Measurements from ENCODE around the gene FBXO48.
"Not testable (repeated sequence)": the region's sequence is repeated elsewhere in the genome, so short reads cannot be mapped to it uniquely, and the experiment has no call there.

The FBXO48 gene

DNA sequence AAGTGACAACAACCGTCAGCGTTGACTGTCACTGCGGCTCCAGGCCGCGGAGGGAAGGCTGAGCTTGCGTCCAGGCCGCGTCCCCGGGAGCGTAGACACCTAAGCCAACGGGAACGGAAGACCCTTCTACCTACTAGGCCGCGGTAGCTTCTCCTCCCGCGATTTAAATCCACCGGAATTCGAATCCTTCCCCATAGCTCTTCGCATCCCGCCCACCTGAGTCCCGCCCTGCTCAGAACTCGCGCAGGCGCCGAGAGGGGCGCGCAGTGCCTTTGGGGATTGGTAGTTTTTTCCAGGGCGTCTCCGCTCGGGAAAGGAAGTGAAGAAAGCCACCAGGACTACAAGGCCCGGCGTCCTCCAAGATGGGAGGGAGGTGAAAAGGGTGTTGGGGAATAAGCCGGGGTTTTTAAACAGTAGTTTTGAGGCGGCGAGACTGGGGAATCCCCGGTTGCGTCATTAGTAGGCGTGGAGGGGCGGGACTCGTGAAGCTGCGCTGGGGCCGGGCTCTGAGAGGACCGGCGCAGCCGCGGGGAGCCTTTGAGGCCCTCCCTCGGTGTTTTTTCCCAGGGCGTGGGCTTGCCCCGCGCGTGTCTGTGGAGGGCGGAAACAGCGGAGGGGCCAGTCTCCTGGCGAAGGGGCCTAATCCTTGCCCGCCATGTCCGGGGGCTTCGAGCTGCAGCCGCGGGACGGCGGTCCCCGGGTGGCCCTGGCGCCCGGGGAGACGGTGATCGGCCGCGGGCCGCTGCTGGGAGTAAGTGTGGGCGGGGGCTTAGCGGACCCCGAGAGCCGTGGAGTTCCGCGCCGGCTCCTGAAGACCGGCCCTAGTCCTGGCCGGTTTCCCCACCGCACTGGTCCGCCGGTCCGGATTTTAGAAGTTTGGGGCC, at the start of gene FBXO48, which contains the start of gene APLF:
Gene FBXO48 (minus strand): TSS at position 218 of the 884 bp plus-strand sequence. CDS start 2,149 bp downstream, outside the sequence.
Gene APLF (plus strand): TSS at position 509 of the 884 bp plus-strand sequence. CDS start 147 bp downstream, at position 656.
- DNase-seq, result peak; percentile 92

- DNase-seq, result no peak
Measured at GRCh38 chr2:68516051-68516955, 49.2 kb upstream of the FBXO48 start.

- no peak for DNase-seq
Measured at GRCh38 chr2:68514316-68514929, 47.3 kb upstream of the FBXO48 start.

DNA sequence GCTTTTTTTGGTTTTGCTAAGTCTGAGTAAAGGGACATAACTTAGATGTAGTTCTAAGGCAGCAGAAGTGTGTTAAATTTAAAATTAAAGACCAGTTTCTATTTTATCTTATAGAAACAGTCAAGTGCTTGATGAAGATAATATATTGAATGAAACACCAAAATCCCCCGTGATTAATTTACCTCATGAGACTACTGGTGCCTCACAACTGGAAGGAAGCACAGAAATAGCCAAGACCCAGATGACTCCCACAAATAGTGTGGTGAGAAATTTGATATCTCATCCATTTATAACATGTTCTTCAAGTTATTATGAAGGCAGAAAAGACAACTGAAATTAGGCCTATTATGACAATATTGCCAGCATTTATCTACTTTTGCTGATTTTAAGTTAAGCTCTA, 45.9 kb upstream of the FBXO48 start:
- DNase-seq, result no peak

GRCh38 chr2:68512326-68512725, 45.2 kb upstream of the FBXO48 start:
- DNase-seq, result no peak

DNA sequence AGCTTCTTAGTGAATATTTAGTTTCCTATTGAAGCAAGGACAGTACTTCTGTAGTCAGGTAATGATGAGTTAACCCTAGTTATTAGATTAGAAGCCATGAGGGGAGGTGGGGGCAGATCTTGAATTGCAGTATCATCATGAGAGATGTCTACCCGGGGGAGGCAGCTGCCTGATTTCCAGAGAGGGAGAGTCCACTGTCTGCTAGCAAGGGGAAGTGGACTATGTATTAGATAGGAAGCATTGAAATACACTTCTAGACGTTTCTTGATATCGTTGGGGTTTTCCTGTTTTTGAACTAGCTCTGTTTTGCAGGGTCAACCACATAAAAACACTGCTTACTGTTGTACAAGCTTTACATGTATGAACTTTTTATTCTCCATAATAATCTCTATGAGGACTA, 39.1 kb upstream of the FBXO48 start:
- DNase-seq, result no peak

- no peak for DNase-seq
Measured at GRCh38 chr2:68505603-68506159, 38.6 kb upstream of the FBXO48 start.

DNA sequence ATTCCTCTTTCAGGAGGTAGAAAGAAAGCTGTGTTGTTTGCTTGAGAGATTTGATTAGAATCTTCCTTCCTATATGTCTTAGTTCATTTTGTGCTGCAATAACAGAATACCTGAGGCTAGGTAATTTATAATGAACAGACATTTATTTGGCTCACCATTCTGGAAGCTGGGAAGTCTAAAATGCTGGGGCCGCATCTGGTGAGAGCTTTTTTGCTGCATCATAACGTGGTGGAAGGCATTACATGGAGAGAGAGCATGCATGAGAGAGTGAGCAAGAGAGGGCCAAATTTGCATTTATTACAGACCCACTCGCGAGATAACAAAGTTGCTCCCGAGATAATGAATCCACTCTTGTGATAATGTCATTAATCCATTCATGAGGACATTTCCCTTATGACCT, 34.7 kb upstream of the FBXO48 start:
- no peak for DNase-seq

- no peak for DNase-seq
Measured at GRCh38 chr2:68500649-68501048, 33.6 kb upstream of the FBXO48 start.

DNA sequence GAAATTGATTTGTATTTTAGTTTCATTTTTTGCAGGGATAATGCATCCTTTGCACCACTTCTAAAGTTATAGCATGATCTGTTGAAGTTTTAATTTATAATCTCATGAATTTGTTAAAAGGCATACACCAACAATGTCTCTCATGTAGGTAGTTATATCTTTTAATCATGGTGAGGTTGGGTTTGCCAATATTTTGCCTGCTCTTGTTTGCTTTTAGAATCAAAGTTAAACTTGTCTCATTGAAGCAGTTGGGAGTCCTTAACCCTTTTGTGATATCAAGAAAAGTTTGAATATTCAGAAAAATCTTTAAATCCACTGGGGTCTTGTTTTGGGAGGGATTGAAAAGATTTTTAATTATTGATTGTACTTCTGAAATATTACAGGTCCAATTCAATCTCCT, 32.0 kb upstream of the FBXO48 start:
- no peak for DNase-seq

- no peak for DNase-seq
Measured at GRCh38 chr2:68491582-68491981, 24.5 kb upstream of the FBXO48 start.

- DNase-seq, result no peak
Measured at GRCh38 chr2:68489282-68489681, 22.2 kb upstream of the FBXO48 start.

DNA sequence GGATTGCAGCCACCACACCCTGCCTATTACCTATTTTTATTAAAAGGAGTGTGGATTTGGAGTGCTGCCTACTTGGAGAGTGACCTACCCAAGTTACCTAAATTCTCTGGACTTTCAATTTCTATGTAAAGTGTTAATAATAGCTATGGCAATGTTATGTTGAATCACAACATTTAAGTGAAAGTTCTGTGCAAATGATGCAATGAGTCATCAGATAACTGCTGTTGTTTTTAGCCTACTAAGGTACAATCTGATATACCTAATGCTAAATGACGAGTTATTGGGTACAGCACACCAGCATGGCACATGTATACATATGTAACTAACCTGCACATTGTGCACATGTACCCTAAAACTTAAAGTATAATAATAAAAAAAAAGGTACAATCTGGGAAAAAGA, 21.5 kb upstream of the FBXO48 start:
- DNase-seq, result not testable (repeated sequence)

DNA sequence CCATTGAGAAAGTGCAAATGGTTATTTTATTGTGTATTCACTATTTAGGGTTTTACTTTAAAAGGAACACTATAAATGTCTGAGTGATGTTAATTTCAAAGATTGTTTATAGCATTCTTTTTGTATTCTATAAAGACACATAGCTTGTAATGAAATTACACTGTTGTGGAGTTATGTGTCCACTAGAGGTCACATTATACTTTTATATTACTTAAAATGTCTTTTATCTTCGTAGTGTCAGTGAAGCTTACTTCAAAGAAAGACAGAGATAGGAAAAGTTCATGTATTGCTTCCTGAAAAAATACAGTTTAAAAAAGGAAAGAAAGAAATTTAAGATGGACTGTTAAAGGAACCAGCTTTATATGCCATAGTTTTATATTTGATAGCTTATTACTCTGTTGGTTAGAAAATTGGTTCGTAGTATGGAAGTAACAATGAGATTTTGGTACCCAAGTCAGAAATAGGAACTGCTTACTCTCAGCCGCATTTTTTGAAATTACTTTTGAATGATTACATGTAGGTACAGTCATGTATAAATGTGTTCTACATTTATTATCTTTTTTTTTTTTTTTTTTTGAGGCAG, 20.8 kb upstream of the FBXO48 start:
- DNase-seq, result no peak

DNA sequence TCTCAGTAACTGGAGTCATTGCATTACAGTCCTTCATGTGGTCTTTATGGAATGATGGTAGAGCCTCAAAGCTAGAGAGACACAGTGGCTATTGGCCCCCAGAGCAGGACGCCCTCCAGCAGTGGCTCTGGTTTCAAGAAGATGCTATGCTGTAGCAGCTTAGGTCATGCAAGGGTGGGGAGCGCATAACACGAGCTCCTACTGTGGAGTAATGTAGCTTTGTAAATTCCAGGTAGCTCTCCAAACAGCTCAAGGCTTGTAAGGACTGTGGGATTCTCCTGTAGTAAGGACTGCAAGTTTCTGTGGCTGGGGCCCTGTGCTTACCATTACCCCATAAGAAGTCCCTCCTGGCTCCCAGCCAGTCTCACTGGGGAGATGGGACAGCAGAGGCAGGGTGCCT, 15.9 kb upstream of the FBXO48 start:
- no peak for DNase-seq

- DNase-seq, result no peak
Measured at GRCh38 chr2:68482296-68482820, 15.3 kb upstream of the FBXO48 start.

DNA sequence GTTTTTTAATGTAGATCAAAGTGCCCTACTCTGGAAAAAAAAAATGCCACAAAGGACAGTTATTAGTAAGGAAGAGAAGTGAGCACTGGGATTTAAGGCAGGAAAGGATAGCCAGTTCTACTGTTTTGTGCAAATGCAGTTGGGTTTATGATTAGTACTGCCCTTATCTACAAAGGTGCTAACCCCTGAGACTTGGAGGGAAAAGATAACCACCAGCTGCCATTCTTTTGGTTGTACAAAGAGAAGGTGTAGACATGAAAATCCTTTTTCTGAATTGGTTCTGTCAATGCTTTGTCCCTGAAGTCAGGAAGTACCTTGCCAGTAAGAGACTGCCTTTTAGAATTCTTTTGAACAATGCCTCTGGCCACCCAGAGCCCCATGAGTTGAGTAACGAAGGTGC, 11.6 kb upstream of the FBXO48 start:
- no peak for DNase-seq

GRCh38 chr2:68476454-68476853, 9.4 kb upstream of the FBXO48 start:
- no peak for DNase-seq

DNA sequence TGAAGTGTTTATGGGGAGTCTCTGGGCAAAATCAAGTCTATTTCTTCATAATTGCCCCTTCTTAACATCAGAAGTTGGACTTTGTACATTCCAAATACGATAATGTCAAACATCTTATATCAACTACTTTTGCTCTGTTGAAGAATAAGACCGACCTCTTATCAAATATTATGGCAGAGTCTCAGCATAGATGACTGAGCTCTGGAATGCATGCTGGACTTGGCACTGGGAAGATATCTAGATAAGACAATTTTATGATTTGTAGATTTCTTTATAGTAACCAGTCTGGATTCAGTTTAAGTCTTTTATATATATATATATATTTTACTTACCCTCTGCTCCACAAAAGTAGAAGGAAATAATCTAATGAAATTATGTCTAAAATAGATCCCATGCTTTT, 8.5 kb upstream of the FBXO48 start:
- DNase-seq, result no peak

DNA sequence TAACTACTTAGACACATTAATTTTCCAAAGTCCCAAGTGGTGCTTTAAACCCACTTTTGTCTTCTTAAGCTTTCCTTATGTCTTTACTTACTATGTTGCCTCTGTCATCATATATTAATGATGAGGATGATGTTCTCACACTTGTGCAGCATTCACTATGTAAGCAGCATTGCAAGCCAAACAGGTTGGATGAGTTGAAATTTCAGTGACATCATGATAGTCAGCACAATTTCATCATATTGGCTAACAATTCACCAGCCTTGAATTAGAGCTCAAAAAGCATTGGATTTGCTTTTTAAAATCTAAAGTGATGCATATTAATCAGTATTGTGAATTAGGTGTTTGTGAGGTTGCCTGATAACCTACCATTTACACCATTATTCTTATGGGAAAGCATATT, 8.0 kb upstream of the FBXO48 start:
- no peak for DNase-seq

DNA sequence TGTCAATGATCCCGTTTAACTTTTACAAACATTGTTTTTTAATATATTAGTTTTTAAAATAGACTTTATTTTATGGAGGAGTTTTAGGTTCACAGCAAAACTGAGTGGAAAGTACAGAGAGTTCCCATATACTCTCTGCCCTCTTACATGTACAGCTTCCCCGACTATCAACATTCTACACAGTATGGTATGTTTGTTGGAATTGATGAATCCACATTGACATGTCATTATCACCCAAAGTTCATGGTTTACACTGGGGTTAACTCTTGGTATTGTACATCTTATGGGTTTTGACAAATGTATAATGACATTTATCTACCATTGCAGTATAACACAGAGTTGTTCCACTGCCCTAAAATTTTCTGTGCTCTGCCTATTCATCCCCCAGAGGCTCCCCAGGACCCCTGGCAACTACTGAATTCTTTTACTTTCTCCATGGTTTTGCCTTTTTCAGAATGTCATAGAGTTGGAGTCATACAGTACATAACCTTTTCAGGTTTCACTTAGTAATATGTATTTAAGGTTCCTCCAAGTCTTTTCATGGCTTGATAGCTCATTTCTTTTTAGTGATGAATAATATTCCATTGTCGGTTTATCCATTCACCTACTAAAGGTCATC, 5.8 kb upstream of the FBXO48 start:
- DNase-seq, result no peak

- DNase-seq, result no peak
Measured at GRCh38 chr2:68471385-68471784, 4.3 kb upstream of the FBXO48 start.
